HepG2 (cell line): ENCODE results near the gene TRIAP1. TPM values are rescaled to one million over a fixed set of nuclear protein-coding genes. Genes with fewer than 3 reads are reported as not detected.

Source experiments
- ATAC-seq: fragments of 200-7000 bp; cut with Tn5 transposase; 3 replicates; pipeline ENCODE4 v1.9.1; 2020; ENCODE audit warnings: mild to moderate bottlenecking, moderate library complexity
- BruUV-seq: library from RNA; stranded (reverse); fragments of 400-500 nt; replicated peaks from 2 replicates; lab custom pipeline; 2021; lab: Mats Ljungman, UMichigan
- CTCF ChIA-PET: fragments of 300-600 bp; formaldehyde crosslinking; extraction: SDS; loops from one replicate; lab custom pipeline; 2021; ENCODE audit warnings: low total read pairs, inconsistent platforms, low intra/inter-chr PET ratio; lab: Yijun Ruan, JAX
- POLR2A ChIA-PET: fragments of 350-600 bp; sonication (Branson Sonifier 250); formaldehyde crosslinking; loops from one replicate; lab custom pipeline; 2020; ENCODE audit warnings: antibody characterized with exemption, inconsistent platforms; lab: Yijun Ruan, JAX
- DNase-seq: peaks from one replicate; pipeline ENCODE4 v3.0.0-alpha.2; 2015; ENCODE audit warnings: low spot score
- FAIRE-seq: peaks from 3 replicates; lab custom pipeline; 2011; peaks lifted over from hg19 to GRCh38; lab: Jason Lieb, UNC
- H2AFZ ChIP-seq: one replicate; pipeline ENCODE4 v1.6.1; 2011; ENCODE audit warnings: low read length, inconsistent platforms
- H3K27ac ChIP-seq: fragments of 300-600 bp; 3 replicates; pipeline ENCODE4 v1.8.0; 2011; ENCODE audit warnings: mixed run types, mild to moderate bottlenecking, mixed read lengths, low read length, inconsistent platforms; ENCODE audit not compliant: insufficient read depth; ENCODE audit errors: extremely low read length
- H3K27me3 ChIP-seq, 2 experiments: fragments of 200-600 bp in 1 of 2; 2 replicates in 1 of 2; 3 replicates in 1 of 2; pipeline versions ENCODE4 v1.6.0 to v1.8.0; 2011; ENCODE audit warnings: low read length in 2 of 2, mild to moderate bottlenecking in 2 of 2, moderate library complexity in 2 of 2, inconsistent platforms in 1 of 2; ENCODE audit not compliant: insufficient read depth in 2 of 2, control insufficient read depth in 1 of 2
- H3K36me3 ChIP-seq, 2 experiments: fragments of 200-600 bp in 1 of 2; replicated peaks in 1 of 2; 2 replicates in 1 of 2; 3 replicates in 1 of 2; pipeline versions ENCODE4 v1.5.1 to v1.8.0; 2011; ENCODE audit warnings: low read length in 2 of 2, inconsistent platforms in 1 of 2; ENCODE audit not compliant: insufficient read depth in 2 of 2, control insufficient read depth in 1 of 2
- H3K4me1 ChIP-seq: 2 replicates; pipeline ENCODE4 v1.5.1; 2012; ENCODE audit warnings: low read length, inconsistent platforms; ENCODE audit not compliant: insufficient read depth
- H3K4me2 ChIP-seq: 2 replicates; pipeline ENCODE4 v1.6.0; 2011; ENCODE audit warnings: low read depth, low read length, inconsistent platforms
- H3K4me3 ChIP-seq, 3 experiments: fragments of 200-600 bp in 1 of 3; sonication (generic), shearing (Covaris generic) in 1 of 3; replicated peaks in 1 of 3; 2 replicates each; pipeline ENCODE4 v1.5.1; 2011 to 2016; ENCODE audit warnings: low read length in 3 of 3, inconsistent platforms in 2 of 3, low read depth in 2 of 3, mild to moderate bottlenecking in 2 of 3, control low read depth in 1 of 3, mixed read lengths in 1 of 3; ENCODE audit not compliant: insufficient read depth in 1 of 3
- H3K79me2 ChIP-seq: one replicate; pipeline ENCODE4 v1.6.1; 2011; ENCODE audit warnings: low read length, inconsistent platforms; ENCODE audit not compliant: insufficient read depth
- H3K9ac ChIP-seq: 2 replicates; pipeline ENCODE4 v1.6.0; 2011; ENCODE audit warnings: mild to moderate bottlenecking, low read depth, low read length, inconsistent platforms; ENCODE audit not compliant: insufficient read depth
- H3K9me3 ChIP-seq: 2 replicates; pipeline ENCODE4 v1.5.1; 2012; ENCODE audit warnings: mild to moderate bottlenecking, low read length
- H4K20me1 ChIP-seq: 2 replicates; pipeline ENCODE4 v1.6.0; 2011; ENCODE audit warnings: inconsistent platforms, mild to moderate bottlenecking, low read length, moderate library complexity; ENCODE audit not compliant: insufficient read depth
- ERF ChIP-seq: IDR thresholded peaks from 2 replicates; pipeline ENCODE4 v1.6.1; 2018; ENCODE audit warnings: missing biosample characterization, missing genetic modification reagents
- ESRRA ChIP-seq: sonication (generic); formaldehyde crosslinking; IDR thresholded peaks from 2 replicates; pipeline ENCODE4 v1.5.1; 2020; ENCODE audit warnings: mild to moderate bottlenecking, low read depth, missing genetic modification reagents
- MEIS1 ChIP-seq: sonication (generic); formaldehyde crosslinking; IDR thresholded peaks from 2 replicates; pipeline ENCODE4 v1.9.0; 2021; ENCODE audit warnings: mild to moderate bottlenecking, missing genetic modification reagents, moderate library complexity, borderline replicate concordance
- ZMYM3 ChIP-seq: sonication (generic); formaldehyde crosslinking; IDR thresholded peaks from 2 replicates; pipeline ENCODE4 v1.5.1; 2020; ENCODE audit warnings: mild to moderate bottlenecking, missing genetic modification reagents
- ZNF121 ChIP-seq: sonication (generic); formaldehyde crosslinking; IDR thresholded peaks from 2 replicates; pipeline ENCODE4 v1.5.0; 2020; ENCODE audit warnings: mild to moderate bottlenecking, missing genetic modification reagents
- ZSCAN22 ChIP-seq: sonication (generic); formaldehyde crosslinking; IDR thresholded peaks from 2 replicates; pipeline ENCODE4 v1.4.0; 2020; ENCODE audit warnings: mild to moderate bottlenecking, missing genetic modification reagents
- ZSCAN29 ChIP-seq: sonication (generic); formaldehyde crosslinking; conservative IDR thresholded peaks from 2 replicates; pipeline ENCODE4 v1.4.0; 2020; ENCODE audit warnings: mild to moderate bottlenecking, missing genetic modification reagents
- WGBS: methylation state at CpG from one replicate; pipeline ENCODE4 v1.1.6; 2017; ENCODE audit warnings: low lambda C conversion rate; 5-methylcytosine and 5-hydroxymethylcytosine counted together
- in situ Hi-C: cut with HindIII; loops from 2 replicates; pipeline ENCODE4 v1.10.0; 2017; ENCODE audit warnings: low pct_unique_long_range_greater_than_20kb; ENCODE audit not compliant: extremely low pct_ligation_motif_present
- intact Hi-C: fragments of 100-400 bp; cut with micrococcal nuclease; formaldehyde crosslinking; loops from one replicate; pipeline ENCODE4 v1.10.0; 2022; ENCODE audit not compliant: unreplicated experiment
- polyA plus RNA-seq, 8 experiments: library from polyadenylated mRNA; depleted of rRNA in 3 of 8; stranded (reverse) in 7 of 8; unstranded in 1 of 8; fragments of >200 nt; fragmentation: Illumina TruSeq in 4 of 8; extraction: Trizol in 4 of 8; gene quantifications; 2 replicates each; pipeline versions ENCODE4 v1.2.1 to v1.2.3, GENCODE V29; 2011 to 2016; ENCODE audit warnings: low read depth in 4 of 8, missing spikeins in 1 of 8, mixed read lengths in 1 of 8; ENCODE audit not compliant: insufficient read depth in 1 of 8
- total RNA-seq, 5 experiments: library from RNA; depleted of rRNA; stranded (reverse); fragments of >200 nt; fragmentation: Illumina TruSeq; extraction: Trizol; gene quantifications; 2 replicates each; pipeline ENCODE4 v1.2.3, GENCODE V29; 2016; ENCODE audit warnings: low read depth in 1 of 5
- TF ChIP-seq, protein P1 (sequence below): sonication (generic); formaldehyde crosslinking; IDR thresholded peaks from 2 replicates; pipeline ENCODE4 v1.8.1; 2023; ENCODE audit warnings: mild to moderate bottlenecking, missing genetic modification reagents, borderline replicate concordance
- TF ChIP-seq, protein P2 (sequence below): sonication (generic); formaldehyde crosslinking; IDR thresholded peaks from 2 replicates; pipeline ENCODE4 v1.8.1; 2022; ENCODE audit warnings: mild to moderate bottlenecking, missing genetic modification reagents

Gene TRIAP1
- total and polyA plus RNA-seq, 2 of the 13 experiments (the other 11 are each of a cell fraction or from before 2014, with no cell fraction given): 55.0 to 117 TPM

DNA sequence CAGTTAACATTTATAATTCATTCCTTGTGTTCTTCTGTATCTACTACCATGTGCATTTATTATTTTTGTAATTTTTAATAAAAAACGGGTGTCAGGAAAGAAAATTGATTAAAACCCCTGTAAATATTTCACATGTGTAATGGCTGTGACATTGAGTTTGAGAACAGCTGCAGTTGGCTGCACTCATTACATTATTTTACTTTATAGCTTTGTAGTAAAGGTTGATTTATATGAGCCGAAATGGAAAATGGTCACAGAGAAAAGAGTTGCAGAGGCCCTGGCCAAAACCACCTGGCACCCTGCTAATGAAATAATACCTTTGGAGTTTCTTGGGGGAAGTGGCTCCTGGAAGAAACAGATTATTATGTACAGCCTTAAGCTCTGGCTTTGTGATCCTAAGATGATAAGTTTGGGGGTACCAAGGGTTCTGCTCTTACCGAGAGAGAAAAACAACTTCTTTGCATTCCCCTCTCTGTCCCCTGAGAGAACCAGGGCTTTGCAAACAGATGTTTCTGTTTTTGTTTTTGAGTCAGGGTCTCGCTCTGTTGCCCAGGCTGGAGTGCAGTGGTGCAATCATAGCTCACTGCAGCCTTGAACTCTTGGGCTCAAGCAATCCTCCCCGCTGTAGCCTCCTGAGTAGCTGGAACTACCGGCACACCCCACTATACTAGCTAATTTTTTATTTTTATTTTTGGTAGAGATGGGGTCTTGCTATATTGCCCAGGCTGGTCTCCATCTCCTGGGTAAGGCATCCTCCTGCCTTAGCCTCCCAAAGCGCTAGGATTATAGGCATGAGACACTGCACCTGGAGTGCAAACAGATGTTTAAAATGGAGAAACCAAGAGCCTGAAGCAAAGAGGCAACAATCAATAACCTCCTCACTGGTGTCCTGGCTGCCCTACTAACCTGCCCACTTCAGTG lies 40.0 kb upstream of the TRIAP1 start:
- Histone ChIP-seq H3K4me3 (no peak overlapping the region), H3K4me2 (no peak overlapping the region), H3K9me3 (no peaks in the 10 kb centered on the region), H2AFZ (no peak overlapping the region), H3K27me3 (no peaks in the 10 kb centered on the region), H4K20me1 (no peaks in the 10 kb centered on the region), H3K79me2 (no peaks in the 10 kb centered on the region), H3K4me1 (no peaks in the 10 kb centered on the region), H3K27ac (no peak overlapping the region), H3K36me3 (no peaks in the 10 kb centered on the region), H3K9ac (no peak overlapping the region)
- BruUV-seq: no TSS peak
- in situ Hi-C loops: no loop called here
- ATAC-seq: no peak
- WGBS: 89% methylated on average over 7 of the region's 7 CpGs
- ChIA-PET POLR2A (interaction anchor here (0.6 to 1.1 kb wide), 2 partner anchors 10 to 32 kb away, joined by 3 read pairs; partner anchors contain the start of gene DYNLL1), CTCF (no interaction called here)
- TF ChIP-seq ZMYM3 (CRISPR knock-in tag): 0 out of 2 replicates have a peak, but pooled peaks have one; percentile 18
- TF ChIP-seq, protein P1, sequence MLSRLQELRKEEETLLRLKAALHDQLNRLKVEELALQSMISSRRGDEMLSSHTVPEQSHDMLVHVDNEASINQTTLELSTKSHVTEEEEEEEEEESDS (CRISPR knock-in tag): no peak
- TF ChIP-seq ZSCAN22 (CRISPR knock-in tag): no peak
- no peak for TF ChIP-seq ZSCAN29 (CRISPR knock-in tag)
- no peak for TF ChIP-seq MEIS1
- peak; percentile 82 for TF ChIP-seq ZNF121
- no peak for TF ChIP-seq ESRRA (CRISPR knock-in tag)
- no peak for TF ChIP-seq ERF
- TF ChIP-seq, protein P2, sequence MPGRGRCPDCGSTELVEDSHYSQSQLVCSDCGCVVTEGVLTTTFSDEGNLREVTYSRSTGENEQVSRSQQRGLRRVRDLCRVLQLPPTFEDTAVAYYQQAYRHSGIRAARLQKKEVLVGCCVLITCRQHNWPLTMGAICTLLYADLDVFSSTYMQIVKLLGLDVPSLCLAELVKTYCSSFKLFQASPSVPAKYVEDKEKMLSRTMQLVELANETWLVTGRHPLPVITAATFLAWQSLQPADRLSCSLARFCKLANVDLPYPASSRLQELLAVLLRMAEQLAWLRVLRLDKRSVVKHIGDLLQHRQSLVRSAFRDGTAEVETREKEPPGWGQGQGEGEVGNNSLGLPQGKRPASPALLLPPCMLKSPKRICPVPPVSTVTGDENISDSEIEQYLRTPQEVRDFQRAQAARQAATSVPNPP (CRISPR knock-in tag): no peak
- DNase-seq: no peak
- intact Hi-C loops: no loop called here
- no peak for FAIRE-seq
